NCI-H128 (cell line): Measurements from ENCODE around the gene DALRD3.
A peak's percentile ranks its signal among the peaks of the same experiment; 100 is the strongest.
"Not testable (repeated sequence)": the region's sequence is repeated elsewhere in the genome, so short reads cannot be mapped to it uniquely, and the experiment has no call there.

Experiments used
- DNase-seq: peaks from one replicate; lab custom pipeline; 2025; ENCODE audit not compliant: unreplicated experiment; lab: John Stamatoyannopoulos, UW

Gene DALRD3

DNA sequence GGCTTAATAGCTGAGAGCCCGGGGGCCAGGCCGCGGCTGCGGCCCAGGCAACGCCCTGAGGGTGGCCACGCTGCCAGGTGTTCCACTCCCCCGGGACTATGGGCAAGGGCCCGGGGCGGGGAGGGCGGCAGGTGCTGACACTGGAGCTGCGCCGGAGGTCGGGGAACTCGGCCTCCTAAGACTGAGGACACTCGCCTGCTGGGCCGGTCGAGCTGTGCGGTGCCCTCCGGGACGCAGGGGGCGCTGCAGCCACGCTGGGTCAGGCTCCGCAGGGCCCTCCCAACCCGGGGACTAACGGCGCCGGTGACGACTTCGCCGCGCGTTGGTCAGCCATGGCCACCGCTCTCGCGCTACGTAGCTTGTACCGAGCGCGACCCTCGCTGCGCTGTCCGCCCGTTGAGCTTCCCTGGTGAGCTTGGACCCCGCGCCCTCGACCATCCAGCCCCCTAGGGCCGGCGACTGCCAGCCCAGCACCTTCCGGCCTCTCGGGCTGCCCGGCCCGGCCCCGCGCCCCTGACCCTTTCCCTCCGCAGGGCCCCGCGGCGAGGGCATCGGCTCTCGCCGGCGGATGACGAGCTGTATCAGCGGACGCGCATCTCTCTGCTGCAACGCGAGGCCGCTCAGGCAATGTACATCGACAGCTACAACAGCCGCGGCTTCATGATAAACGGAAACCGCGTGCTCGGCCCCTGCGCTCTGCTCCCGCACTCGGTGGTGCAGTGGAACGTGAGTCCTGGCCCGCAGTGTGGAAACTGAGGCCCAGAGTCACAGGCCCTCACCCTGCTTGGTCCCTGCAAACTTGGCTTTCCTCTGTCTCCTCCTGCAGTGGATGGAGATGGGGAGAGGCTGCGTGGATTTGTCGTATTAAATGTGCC, 3.7 kb upstream of the DALRD3 start, which contains the start of gene NDUFAF3:
Gene NDUFAF3 (plus strand): TSS at position 309 of the 875 bp plus-strand sequence. CDS start 24 bp downstream, at position 333.
- DNase-seq: peak; percentile 86

DNA sequence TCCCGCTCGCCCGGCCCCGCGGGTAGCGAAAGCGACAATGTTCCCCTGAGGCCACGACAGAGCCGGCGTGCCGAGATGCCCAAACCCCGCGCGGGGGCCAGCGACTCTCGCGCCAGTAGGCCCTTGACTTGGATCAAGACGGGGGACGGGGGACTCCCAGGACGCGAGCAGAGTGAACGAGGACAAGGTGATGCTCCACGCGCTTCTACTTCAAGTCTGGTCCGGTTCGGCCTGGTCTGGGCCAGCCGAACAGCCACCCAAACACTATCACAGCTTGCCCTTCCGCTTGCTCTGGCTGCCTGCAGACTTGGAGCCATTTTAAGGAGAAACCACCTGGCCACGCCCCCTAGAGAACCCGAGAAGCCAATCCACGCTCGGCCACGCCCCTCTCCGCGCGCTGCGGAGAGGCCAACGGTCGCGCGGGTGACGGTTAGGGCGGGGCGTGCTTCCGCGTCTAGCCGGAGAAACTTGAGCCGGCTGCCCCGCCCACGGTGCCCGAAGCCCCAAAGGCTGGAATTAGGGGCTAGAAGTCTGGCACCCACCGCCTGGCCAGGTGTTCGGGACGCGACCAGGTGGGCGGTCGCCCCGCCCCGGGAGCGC, 2.9 kb upstream of the DALRD3 start:
- DNase-seq: peak; percentile 96

DNA sequence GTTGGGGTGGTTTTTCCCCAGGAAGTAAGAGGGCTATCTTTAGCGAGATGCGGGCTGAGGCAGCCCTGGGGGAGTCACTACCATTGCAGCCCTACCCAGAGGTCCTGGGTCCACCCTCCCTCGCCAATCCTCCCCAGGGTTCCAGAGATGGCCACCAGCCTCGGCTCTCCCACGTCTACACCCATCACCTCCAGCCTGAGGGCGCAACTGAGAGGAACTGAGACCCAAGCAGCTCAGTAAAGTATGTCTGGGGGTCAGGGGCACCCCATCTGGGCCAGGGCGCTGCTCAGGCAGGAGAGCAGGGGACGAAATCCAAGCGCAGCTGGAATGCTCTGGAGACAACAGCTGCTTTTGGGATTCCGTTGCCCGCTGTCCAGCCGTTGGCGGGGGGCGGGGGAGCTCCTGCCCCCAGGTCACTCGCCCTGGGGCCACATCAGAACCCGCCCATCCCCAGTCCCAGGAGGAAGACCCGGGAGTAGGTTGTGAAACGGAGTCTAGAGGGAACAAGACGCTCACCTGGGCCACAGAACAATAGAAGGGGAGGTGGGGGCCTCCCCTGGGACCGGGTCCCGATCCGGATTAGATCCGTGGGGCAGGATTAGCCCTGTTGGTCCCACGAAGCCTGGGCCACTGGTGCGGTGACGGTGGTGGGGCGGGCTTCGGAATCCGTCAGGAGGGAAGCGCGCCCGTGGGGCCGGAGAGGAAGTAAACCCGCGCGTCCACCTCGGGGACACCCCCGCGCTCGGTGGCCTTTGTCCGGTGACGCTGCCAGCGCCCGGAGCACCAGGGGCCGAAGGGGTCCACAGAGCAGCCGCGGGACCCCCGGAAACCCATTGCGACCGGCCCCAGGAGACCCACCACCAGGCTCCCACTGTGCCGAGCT, 2.2 kb upstream of the DALRD3 start:
- no peak for DNase-seq

DNA sequence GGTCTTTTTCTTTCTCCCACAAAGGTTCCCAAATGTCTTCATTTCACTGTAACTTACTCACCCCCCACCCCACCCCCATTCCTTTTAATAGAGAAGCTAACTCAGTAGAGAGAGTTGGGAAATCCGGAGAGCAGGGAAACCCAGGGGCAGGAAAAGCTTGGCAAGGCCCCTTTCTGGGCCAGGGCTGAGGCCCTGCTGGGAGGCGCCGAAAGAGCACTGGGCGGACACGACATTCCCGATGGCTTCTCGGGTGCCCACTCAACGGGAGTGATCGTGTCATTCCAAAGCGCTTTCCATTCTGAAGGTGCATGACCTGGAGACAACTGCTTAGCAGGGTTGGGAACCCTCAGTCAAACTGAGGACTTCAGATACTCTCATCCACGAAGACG, 1.6 kb upstream of the DALRD3 start:
- no peak for DNase-seq

DNA sequence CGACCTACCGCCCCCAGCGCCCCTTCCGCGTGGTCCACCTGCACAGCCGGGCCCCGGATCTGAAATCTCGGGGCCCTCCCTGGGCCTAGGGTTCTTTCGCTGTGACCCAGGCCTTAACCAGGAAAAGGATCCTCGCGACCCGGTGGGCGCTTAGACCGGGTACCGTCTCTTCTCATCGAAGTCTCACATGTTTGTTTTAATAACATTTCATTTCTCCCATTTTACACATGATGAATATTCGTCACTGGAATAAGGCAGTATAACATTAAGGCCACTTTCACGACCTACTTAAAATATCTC, 277 bp upstream of the DALRD3 start:
- DNase-seq: no peak

DNA sequence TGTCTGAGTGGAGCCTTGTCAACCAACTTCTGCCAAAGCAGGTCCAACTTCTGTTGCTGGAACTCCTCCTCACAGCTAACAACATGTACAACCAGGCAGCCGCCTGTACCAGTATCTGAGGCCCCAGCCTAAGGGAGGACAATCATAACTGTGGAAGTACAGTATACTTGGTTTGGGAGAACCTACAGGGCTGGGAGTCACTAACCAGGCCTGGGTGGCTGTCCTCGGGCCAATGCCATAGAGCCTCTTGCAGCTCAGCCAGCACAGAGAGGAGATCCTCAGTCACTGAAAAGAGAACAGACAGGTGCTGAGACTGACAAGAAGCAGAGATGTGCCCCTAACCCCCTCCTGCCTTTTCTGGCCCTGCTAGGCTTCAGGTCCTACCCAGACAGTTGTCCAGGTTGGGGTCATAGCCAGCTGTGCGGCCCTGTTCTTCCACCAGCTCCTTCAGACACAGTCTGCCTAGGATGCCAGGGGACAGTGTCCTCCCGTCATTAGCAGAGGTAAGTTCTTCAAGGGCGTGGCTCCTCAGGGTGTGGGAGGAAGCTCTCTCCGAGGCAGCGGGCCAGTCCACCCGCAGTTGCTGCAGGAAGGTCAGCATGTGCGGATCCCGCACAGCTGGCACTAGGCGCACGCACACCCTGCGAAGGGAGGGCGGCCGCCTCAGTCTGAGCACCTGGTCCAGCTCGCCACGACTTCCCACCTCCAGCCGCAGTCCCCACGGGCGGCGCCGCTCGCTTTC, 980 bp downstream of the DALRD3 start:
- DNase-seq: no peak

DNA sequence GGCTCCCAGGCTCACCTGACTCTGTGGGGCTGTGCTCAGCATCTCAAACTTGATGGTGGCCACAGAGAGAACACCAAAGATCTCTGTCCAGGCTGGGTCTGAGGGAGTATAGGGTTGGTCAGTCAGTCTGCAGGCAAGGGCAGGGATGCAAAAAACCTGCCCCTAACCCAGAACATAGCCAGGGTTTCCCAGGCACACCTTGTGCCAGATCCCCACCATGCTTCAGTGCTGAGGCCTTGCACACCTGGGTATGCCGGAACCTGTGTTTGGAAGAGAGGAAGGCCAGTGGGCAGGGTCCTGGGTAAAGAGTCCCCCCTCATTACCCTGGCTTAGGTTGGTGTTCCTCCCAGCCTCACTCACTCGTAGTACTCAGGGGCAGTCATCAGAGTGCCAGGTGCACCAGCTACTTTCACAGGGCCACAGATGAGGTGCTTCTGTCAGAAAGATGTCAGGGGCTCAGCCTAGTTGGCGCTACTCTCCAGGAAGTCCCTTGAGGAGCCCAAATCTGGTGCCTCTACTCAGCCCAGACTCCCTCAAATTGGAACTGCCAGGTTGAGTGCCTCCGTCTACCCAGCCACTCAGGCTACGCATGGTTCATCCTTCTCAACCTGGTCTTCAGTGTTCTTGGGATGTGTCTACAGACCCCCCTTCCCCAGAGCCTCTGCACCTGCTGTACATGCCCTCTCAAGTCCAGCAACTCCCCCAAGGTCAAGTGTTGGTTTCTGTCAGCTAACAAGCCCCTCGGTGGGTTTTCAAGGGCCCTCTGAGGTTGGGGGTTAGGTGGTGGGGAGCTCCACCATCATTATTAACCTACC, 1.8 kb downstream of the DALRD3 start:
- DNase-seq: no peak

DNA sequence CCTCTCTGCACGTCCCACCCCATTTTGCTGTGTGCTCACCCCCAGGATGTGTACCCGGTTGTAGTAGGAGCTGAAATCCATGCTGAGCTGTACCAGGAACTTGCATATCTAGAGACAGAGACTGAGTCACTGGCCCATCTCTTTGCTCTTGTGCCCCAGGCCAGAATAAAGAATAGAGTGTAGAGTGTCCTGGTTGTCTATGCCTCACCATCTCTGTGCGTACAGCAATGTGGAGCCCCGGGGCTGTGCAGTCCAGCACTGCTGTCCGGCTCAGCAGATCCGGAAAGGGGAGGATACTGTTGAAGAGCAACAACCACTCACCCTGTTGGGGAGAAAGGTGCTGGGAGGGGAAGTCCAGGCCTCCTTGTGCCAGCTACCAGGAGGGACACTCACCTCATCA, 2.6 kb downstream of the DALRD3 start:
- no peak for DNase-seq

DNA sequence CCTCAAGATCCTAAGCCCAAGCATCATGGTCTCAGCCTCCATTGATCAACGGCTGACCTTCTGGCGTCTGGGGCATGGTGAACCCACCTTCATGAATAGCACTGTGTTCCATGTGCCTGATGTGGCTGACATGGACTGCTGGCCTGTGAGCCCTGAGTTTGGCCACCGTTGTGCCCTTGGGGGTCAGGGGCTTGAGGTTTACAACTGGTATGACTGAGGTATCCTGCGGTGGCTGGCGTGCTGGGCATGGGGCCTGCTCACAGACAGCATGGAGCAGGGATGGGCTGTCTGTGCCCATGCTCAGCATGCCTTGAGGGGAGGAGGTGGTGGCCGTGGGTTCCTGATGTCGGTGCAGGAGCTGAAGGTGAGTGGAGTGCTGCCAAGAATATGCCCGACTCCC, 3.3 kb downstream of the DALRD3 start:
- no peak for DNase-seq

DNA sequence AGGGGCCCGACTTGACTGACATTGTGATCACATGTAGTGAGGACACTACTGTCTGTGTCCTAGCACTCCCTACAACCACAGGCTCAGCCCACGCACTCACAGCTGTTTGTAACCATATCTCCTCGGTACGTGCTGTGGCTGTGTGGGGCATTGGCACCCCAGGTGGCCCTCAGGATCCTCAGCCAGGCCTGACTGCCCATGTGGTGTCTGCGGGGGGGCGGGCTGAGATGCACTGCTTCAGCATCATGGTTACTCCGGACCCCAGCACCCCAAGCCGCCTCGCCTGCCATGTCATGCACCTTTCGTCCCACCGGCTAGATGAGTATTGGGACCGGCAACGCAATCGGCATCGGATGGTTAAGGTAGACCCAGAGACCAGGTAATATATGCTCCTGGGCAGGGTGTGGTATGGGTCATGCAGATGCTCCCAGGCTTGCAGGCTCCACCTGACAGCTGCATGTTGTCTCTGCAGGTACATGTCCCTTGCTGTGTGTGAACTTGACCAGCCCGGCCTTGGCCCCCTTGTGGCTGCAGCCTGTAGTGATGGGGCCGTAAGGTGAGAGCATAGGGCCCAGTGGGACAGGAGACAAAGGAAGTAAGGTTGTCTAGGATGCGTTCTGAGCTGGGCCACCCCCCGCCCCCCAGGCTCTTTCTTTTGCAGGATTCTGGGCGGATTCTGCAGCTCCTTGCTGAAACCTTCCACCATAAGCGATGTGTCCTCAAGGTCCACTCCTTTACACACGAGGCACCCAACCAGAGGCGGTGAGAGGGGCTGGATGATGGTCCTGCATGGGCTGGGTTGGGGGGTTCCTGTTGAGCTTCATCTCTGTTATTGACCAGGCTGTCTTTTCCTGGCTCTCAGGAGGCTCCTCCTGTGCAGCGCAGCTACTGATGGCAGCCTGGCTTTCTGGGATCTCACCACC, 4.4 kb downstream of the DALRD3 start:
- DNase-seq: no peak

DNA sequence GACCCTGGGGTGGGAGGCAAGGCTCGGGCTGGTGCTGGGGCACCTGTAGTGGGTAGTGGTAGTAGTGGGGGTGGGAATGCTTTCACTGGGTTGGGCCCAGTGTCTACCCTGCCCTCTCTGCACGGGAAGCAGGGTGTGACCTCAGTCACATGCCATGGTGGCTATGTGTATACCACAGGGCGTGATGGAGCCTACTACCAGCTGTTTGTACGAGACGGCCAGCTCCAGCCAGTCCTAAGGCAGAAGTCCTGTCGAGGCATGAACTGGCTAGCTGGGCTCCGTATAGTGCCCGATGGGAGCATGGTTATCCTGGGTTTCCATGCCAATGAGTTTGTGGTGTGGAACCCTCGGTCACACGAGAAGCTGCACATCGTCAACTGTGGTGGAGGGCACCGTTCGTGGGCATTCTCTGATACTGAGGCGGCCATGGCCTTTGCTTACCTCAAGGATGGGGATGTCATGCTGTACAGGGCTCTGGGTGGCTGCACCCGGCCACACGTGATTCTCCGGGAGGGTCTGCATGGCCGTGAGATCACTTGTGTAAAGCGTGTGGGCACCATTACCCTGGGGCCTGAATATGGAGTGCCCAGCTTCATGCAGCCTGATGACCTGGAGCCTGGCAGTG, 5.2 kb downstream of the DALRD3 start:
- no peak for DNase-seq

DNA sequence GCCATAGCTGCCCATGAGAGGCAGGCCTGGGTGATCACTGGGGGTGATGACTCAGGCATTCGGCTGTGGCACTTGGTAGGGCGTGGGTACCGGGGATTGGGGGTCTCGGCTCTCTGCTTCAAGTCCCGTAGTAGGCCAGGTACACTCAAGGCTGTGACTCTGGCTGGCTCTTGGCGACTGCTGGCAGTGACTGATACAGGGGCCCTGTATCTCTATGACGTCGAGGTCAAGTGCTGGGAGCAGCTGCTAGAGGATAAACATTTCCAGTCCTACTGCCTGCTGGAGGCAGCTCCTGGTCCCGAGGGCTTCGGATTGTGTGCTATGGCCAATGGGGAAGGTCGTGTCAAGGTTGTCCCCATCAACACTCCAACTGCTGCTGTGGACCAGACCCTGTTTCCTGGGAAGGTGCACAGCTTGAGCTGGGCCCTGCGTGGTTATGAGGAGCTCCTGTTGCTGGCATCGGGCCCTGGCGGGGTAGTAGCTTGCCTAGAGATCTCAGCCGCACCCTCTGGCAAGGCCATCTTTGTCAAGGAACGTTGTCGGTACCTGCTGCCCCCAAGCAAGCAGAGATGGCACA, 5.9 kb downstream of the DALRD3 start:
- no peak for DNase-seq

DNA sequence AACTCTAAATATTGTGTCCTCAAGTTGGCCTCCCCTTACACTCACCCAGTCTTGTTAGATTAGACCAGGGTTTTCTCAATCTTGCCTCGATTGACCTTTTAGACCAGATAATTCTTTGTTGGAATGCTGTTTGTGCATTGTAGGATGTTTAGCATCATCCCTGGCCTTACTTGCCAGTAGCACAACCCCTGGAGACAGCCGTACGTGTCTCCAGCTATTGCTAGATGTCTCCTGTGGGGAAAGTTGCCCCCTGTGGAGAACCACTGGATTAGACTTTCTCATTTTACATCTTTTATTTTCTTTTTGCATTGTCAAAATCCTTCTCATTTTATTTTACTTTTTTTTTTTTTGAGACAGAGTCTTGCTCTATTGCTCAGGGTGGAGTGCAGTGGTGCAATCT, 9.0 kb downstream of the DALRD3 start:
- no peak for DNase-seq

DNA sequence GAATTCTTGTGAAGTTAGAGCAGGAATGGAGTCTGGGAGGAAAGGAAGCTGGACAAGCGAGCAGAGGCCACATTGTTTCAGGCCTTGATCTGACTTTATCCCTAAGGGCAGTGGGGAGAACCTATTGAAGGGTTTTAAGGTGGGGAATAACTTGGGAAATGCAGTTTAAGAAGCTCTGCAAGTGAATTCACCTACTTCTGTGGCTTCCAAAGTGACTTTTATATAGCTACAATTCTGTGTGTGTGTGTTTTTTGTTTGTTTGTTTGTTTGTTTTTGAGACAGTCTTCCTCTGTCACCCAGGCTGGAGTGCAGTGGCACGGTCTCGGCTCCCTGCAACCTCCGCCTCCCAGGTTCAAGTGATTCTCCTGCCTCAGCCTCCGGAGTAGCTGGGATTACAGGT, 9.8 kb downstream of the DALRD3 start:
- not testable (repeated sequence) for DNase-seq

DNA sequence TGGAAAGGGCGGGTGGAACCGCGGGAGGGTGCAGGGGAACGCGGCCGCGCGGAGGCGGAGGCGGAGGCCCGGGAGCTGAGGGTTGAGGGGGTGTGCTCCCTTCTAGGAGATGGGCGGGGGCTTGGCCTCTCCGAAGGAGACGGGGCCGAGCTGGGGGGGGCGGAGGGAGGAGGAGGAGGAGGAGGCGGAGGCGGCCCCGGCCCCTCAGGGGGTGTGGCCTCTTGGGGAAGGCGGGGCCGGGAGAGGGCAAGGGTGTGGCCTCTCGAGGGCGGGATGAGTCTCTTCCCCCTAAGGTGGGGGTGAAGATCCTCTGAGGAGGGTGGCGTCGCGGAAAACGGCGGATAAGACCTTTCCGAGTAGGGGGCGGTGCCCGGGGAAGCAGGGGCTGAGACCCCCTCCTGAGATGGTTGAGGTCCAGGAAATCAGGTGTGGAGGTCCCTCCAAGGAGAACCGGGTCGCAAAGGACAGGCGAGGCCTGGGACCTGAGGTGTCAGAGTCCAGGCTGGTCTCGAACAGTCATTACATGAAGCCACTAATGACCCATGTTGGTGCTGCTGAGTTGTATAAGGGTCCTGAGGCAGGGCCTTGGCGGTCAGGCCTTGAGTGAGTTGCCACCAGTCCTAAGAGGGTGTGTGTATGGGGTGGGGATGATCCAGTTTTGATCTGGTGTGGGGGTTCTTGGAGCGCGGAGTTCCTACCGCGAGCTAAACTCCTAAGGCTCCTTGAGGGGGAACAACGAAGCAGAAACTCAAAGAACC, 10.4 kb downstream of the DALRD3 start:
- no peak for DNase-seq

DNA sequence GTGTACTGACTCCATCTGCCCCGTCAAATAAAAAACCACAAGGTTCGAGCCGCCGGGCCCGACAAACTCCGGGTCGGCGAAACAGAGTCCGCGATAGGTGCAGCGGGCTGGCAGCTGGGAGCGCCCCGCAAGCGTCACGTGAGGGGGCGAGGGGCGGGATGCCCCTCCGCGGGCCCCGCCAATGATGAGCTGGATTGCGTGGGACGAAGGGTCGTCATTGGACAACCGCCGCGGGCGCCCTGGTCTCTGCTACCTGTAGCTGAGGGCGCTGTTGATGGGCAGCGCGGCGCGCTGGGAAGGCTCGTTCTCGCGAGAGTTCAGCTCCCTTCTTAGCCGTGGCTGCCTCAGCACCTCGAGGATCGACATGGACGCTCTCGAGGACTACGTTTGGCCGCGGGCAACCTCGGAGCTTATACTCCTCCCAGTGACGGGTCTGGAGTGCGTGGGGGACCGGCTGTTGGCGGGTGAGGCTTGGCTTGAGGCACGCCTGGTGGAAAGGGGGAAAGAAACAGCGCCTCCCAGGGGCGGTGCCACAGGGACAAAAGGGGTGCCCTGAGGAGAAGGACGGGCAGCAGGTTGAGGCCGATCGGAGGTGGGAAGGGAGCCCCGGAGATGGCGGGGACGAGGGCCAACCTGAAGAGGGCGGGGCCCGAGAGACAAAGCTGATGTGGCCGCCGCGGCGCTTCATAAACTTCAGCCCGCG, 11.2 kb downstream of the DALRD3 start, which contains the start of gene WDR6:
Gene WDR6 (plus strand): TSS at position 324 of the 703 bp plus-strand sequence. CDS start 41 bp downstream, at position 365.
- DNase-seq: peak; percentile 96
